T47D (cell line): ENCODE results near the gene GTF3C2.

Source experiments
- DNase-seq, 2 experiments: peaks; one replicate each; pipeline versions ENCODE4 v3.0.0 to v3.0.0-alpha.2; 2011 to 2012; ENCODE audit warnings: low read depth in 1 of 2, low spot score in 1 of 2
- JUND ChIP-seq: IDR thresholded peaks from 2 replicates; pipeline ENCODE4 v1.6.1; 2012; ENCODE audit warnings: low read depth
- in situ Hi-C: cut with HindIII; loops from 2 replicates; pipeline ENCODE4 v1.10.0; 2016; ENCODE audit warnings: low sequenced_read_pairs, low pct_unique_long_range_greater_than_20kb

The GTF3C2 gene

GRCh38 chr2:27294928-27295327, 61.6 kb downstream of the GTF3C2 start:
- in situ Hi-C loops: no loop called here
- no peak for TF ChIP-seq JUND
- DNase-seq: no peak

GRCh38 chr2:27291865-27292264, 64.7 kb downstream of the GTF3C2 start:
- no peak for DNase-seq
- in situ Hi-C loops: no loop called here

GRCh38 chr2:27290549-27290948, 66.0 kb downstream of the GTF3C2 start:
- no peak for TF ChIP-seq JUND
- in situ Hi-C loops: no loop called here
- no peak for DNase-seq

More at GRCh38 chr2:27291865-27292264, 64.7 kb downstream of the GTF3C2 start:
- TF ChIP-seq JUND: no peak

- no peak for TF ChIP-seq JUND
- in situ Hi-C loops: no loop called here
- no peak for DNase-seq
Observed at GRCh38 chr2:27288610-27289009, 68.0 kb downstream of the GTF3C2 start.

GRCh38 chr2:27285481-27285880, 71.1 kb downstream of the GTF3C2 start:
- TF ChIP-seq JUND: no peak
- in situ Hi-C loops: no loop called here

GRCh38 chr2:27284996-27285395, 71.6 kb downstream of the GTF3C2 start:
- DNase-seq: no peak
- in situ Hi-C loops: no loop called here
- TF ChIP-seq JUND: no peak

More at GRCh38 chr2:27285481-27285880, 71.1 kb downstream of the GTF3C2 start:
- DNase-seq: no peak

- in situ Hi-C loops: no loop called here
Observed at GRCh38 chr2:27282892-27283291, 73.7 kb downstream of the GTF3C2 start.

GRCh38 chr2:27281855-27282559, 74.6 kb downstream of the GTF3C2 start, which contains the start of gene TRIM54:
TRIM54 (plus strand) TSS chr2:27282429; CDS start chr2:27282732, 303 bp downstream.
- DNase-seq: no peak
- no peak for TF ChIP-seq JUND
- in situ Hi-C loops: no loop called here

More at GRCh38 chr2:27282892-27283291, 73.7 kb downstream of the GTF3C2 start:
- DNase-seq: no peak
- no peak for TF ChIP-seq JUND

- TF ChIP-seq JUND: no peak
- DNase-seq: no peak
- in situ Hi-C loops: no loop called here
Observed at GRCh38 chr2:27281442-27281841, 75.1 kb downstream of the GTF3C2 start.

GRCh38 chr2:27280826-27281225, 75.7 kb downstream of the GTF3C2 start:
- DNase-seq: no peak
- TF ChIP-seq JUND: no peak
- in situ Hi-C loops: no loop called here

- no peak for TF ChIP-seq JUND
- in situ Hi-C loops: no loop called here
- no peak for DNase-seq
Observed at GRCh38 chr2:27278010-27278409, 78.6 kb downstream of the GTF3C2 start.
